C4-2B (cell line): ENCODE measurements around the gene TRAK1.

Experiments
- ZFX ChIP-seq: fragments of 450-650 bp; IDR thresholded peaks from 2 replicates; pipeline ENCODE4 v1.6.1; 2017
- TF ChIP-seq, protein P1 (sequence below): fragments of 450-650 bp; conservative IDR thresholded peaks from 2 replicates; pipeline ENCODE4 v1.5.1; 2017; ENCODE audit warnings: mild to moderate bottlenecking

DNA sequence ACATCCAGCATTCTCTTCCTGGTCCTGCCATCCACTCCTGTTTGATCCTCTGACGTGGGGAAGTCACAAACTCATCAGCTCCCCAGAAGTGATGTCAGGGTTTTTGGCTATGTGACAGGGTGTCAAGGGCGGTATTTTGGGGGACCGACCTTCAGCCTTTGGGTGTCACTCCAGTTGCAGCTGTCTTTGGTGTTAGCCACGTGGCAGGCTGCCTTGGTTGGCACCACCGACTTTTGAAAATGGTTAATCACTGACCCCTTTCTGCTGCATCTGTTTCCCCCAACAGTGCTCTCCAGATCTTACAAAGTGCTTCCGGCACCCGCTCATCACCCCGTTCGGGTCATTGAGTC, 86.6 kb downstream of the TRAK1 start:
- TF ChIP-seq, protein P1, sequence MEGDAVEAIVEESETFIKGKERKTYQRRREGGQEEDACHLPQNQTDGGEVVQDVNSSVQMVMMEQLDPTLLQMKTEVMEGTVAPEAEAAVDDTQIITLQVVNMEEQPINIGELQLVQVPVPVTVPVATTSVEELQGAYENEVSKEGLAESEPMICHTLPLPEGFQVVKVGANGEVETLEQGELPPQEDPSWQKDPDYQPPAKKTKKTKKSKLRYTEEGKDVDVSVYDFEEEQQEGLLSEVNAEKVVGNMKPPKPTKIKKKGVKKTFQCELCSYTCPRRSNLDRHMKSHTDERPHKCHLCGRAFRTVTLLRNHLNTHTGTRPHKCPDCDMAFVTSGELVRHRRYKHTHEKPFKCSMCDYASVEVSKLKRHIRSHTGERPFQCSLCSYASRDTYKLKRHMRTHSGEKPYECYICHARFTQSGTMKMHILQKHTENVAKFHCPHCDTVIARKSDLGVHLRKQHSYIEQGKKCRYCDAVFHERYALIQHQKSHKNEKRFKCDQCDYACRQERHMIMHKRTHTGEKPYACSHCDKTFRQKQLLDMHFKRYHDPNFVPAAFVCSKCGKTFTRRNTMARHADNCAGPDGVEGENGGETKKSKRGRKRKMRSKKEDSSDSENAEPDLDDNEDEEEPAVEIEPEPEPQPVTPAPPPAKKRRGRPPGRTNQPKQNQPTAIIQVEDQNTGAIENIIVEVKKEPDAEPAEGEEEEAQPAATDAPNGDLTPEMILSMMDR: no peak
- TF ChIP-seq ZFX: no peak
